Stimulated activated naive CD8-positive, alpha-beta T cell treated with anti-CD3 and anti-CD28 coated beads, Interleukin-15, Interleukin-2, amounts not matched to agents 100 U/mL and 50 U/mL, for 24 hours (primary cell): ENCODE measurements around the gene LRRC4C.

Experiments
- ATAC-seq: fragments of 150-1000 bp; cut with Tn5 transposase; one replicate; pipeline ENCODE4 v1.10.0; 2021
- DNase-seq: peaks from one replicate; pipeline ENCODE4 v3.0.0; 2021

The LRRC4C gene

DNA sequence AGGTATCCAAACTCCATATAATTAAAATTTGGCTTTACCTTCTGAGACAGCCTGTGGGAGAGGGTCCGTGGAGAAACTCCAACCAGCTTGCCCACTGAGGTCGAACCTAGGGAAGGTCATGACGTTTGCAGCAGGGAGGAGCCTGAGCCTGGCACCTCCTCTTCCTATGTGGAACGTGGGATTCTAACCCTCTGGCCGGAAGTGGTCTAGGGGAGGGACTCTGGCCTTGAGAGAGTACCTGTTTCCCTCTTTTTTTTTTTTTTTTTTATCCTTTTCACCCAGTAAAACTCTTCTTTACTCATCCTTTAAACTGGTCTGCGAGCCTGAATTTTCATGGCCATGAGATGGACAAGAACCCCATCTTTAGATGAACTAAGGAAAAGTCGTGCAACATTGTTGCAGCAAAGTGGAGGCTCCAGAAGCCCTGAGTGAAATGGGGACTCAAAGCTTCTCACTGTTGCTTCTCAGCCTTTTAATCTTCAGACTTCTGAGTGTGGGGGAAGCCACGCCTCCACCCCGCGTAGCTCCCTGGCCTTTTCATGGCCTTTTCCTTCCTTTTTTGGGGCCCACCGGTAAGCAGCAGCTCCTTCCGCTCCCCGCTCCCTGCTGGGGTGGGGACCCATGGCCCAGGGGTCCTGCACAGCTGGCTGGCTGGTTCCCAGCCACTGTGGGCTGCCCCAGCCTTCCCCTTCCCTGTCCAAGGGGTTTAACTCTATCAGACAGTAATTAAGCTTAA is 1359.9 kb downstream of the LRRC4C start:
- ATAC-seq = no peak
- no peak for DNase-seq

DNA sequence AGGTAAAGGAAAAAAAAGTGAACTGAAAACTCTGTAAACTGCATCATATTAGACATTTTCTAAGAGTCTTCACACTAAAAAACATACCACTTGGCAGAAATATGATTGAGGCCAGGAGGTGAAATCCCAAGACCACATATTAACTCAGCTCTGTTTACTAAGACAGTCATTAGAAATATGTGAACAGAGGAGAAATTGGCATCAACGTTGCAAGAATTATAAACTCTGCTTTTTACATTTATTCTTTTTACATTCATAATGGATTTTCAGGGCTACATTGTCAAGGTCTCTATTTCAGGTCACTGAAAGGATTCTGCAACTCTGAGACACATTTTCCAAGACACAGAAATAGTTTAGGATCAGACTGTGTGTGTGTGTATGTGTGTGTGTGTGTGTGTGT is 1364.0 kb downstream of the LRRC4C start:
- no peak for DNase-seq
- ATAC-seq = no peak

DNA sequence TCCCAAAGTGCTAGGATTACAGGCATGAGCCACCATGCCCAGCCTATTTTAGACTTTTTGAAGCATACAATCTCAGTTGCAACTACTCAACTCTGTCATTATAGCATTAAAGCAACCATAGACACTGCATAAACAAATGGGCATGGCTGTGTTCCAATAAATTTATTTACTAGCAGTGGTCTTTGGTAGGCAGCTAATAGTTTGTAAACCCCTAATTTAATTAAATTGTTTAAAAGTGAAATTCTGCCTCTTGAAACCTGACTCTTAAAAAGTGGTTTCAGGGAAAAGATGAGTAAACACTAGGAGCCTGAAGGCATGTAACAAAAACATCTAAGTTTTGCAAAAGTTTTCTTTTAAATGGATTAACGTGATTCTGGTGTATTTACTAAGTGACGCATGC is 1364.5 kb downstream of the LRRC4C start:
- DNase-seq (no peak), ATAC-seq (no peak)

DNA sequence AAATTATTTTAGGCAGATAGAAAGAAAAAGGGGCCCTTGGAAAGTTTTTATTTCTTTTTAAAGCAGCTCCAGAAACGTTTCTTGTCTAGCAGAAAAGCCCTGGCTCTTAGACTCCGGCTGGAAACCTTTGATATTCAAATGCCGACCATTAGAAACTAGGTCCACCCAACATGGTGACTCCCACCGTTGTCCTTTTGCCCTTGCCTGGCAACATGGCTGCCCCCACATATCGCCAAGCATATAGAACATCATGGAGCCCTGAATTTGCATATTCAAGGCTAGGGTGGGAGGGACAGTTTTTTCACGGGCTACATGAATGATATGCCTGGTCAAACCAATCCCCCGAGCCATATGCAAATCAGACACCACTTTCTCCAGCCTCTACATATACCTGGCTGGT is 1379.0 kb downstream of the LRRC4C start:
- no peak for DNase-seq

More for the DNA sequence above, 1379.0 kb downstream of the LRRC4C start:
- ATAC-seq = no peak
